GM18508 (cell line): ENCODE data around the gene ZNF655.
"Not testable (repeated sequence)": the region's sequence is repeated elsewhere in the genome, so short reads cannot be mapped to it uniquely, and the experiment has no call there.

Experiments
- ATAC-seq: cut with Tn5 transposase; IDR thresholded peaks from one replicate; pipeline ENCODE4 v1.9.1; 2021; ENCODE audit warnings: moderate number of reproducible peaks; ENCODE audit not compliant: insufficient read depth, unreplicated experiment

ZNF655 gene

DNA sequence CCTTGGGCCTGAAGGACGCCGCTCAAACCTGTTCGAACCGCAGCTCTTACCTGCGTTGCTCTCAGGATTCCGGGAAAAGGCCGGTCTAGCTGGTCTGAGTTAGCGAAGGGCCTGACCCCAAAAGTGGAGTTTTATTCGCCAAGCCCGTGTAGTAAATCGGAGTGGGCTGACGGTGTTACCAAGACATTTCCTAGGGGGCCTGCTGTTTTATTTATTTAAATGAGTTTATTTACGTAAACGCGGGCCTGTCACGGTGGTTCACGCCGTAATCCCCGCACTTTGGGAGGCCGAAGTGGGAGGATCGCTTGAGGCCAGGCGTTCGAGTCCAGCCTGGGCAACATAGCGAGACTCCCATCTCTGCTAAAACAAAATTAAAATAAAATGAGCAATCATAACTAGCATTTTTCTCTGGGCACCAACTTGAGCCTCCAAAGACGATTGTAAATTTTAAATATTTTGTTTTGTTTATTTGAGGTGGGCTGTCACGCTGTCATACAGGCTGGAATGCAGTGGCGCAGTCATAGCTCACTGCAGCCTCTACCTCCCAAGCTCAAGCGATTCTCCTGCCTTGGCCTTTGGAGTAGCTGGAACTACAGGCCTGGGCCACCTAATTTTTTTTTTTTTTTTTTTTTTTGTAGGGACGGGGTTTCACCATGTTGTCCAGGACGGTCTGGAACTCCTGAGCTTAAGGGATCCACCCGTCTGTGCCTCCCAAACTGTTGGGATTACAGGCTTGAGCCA, 903 bp downstream of the ZNF655 start:
- no peak for ATAC-seq

DNA sequence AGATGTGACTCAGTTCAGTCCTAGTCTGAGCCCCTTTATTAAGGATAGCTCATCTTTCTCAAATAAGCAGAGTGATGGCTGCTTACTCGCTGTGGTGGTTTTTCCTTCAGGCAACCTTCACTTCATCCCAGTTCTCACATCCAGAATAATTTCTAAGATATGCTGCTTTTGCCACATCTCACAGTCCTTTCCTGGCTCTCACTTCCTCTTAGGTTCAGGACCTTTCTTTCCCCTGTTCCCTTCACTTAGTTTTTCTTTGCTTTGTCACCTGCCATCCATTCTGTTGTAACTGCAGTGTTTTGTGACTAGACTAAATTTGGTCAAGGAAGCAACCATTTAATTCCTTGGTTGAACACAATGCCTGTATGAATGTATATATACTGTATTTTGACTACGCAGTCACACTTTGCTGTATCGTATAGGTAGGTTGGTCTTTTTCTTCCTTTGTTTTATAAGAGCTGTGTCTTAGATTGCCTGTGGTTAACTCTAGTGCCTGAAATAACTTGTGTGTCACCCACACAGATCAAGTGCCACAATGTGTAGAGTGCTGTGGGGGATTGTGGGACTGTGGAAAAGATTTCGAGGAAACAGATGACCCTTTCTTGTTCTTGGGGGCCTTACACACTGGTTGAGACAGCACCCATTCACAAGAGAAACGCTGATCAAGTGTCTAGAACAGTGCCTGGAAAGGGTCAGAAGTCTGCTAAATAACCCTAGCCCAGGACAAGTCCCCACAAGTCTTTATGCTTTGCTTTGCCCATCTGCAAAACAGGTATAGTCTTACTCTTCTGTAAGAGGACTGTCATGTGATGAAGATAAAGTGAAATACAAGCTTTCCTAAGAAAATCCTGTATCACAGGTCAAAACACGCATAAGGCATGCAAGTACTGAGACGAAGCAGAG, 2.6 kb downstream of the ZNF655 start:
- no peak for ATAC-seq

DNA sequence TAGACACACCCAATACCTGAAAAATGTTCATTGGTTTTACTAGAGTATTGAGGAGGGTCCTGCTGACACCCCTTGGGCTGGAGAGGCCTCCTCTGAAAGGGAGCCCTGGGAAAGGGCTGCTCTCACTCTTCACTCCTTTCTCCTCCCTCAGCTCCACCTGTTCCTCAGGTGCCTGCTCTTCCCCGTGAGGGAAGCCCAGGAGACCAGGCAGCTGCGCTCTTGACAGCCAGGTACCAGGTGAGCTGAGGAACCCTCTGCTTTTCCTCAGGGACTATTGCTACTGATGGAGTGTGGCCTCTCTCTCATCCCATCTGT, 3.3 kb downstream of the ZNF655 start:
- ATAC-seq = no peak

DNA sequence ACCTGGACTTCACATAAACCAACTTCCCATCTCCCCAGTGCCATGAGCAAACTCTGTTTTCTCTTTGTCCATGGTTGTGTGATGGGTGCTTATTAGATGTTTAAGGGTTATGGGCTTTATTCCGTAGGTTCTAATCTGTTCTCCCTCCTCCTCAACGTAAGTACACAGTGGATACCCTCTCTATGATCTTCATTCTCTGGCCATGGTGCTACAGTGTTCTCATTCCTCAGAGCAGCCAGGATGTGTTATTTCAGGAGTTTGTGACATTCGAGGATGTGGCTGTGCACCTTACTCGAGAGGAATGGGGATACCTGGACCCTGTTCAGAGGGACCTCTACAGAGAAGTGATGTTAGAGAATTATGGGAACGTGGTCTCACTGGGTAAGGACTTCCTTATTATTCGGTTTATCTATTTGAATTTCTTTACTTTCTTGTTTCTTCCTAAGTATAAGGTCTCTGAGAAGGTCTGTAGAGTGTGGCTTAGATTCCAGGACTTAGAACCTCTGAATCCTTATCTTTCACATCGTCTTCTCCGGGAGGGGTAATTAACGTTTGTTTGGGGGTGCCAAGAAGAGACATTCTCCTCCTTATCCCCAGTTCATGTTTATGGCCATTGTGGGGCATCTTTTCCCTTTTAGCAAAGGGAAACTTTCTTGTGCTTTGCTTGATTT, 3.8 kb downstream of the ZNF655 start:
- no peak for ATAC-seq

DNA sequence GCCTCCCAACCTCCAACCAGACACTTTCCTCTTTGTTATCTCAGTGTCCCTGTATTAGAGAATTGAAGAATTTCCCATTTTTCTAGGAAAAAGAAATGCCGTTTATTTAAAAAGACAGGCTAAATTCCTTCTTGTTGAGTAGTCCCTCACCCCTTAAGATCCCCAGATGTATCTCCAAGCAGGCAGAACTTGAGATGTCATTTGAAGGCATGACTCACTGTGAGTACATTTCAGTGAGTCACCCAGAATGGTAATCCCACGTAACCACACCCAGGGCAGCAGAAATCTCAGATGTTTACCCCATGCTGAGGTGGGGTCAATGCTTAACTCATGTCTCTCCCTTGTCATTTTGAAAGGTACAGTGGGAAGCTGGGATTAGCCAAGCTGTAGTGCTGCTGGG, 4.4 kb downstream of the ZNF655 start:
- ATAC-seq = no peak

- no peak for ATAC-seq
These were observed 5.2 kb downstream of the ZNF655 start for GRCh38 chr7:99563650-99564049.

GRCh38 chr7:99568770-99569169, 10.3 kb downstream of the ZNF655 start:
- not testable (repeated sequence) for ATAC-seq

- ATAC-seq = no peak
These were observed 13.3 kb downstream of the ZNF655 start for GRCh38 chr7:99571768-99572167.

DNA sequence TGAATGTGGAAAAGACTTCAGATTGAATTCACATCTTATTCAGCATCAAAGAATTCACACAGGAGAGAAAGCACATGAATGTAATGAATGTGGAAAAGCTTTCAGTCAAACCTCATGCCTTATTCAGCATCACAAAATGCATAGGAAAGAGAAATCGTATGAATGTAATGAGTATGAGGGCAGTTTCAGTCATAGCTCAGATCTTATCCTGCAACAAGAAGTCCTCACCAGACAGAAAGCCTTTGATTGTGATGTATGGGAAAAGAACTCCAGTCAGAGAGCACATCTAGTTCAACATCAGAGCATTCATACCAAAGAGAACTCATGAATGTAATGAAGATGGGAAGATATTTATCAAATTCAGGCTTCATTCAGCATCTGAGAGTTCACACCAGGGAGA, 14.8 kb downstream of the ZNF655 start:
- no peak for ATAC-seq

DNA sequence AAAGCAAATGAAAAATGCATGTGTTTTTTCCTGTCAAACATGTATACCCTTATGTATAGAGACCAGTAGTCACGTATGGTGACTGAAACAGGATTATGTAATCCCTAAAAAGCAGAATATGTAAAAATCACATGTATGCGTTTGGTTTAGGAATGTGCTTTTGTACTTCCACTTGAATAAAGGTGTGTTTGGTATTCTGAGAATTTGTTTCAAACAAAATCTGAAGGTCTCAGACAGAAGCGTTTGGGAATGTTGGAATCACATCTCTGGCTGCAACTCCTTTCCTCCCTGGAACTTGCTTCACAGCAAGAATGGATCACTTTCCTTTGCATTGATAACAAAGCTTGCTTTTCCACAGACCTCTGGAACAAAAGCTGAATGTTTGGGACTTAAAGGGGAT, 17.8 kb downstream of the ZNF655 start:
- no peak for ATAC-seq

GRCh38 chr7:99579281-99579955, 21.0 kb downstream of the ZNF655 start:
- ATAC-seq = no peak

DNA sequence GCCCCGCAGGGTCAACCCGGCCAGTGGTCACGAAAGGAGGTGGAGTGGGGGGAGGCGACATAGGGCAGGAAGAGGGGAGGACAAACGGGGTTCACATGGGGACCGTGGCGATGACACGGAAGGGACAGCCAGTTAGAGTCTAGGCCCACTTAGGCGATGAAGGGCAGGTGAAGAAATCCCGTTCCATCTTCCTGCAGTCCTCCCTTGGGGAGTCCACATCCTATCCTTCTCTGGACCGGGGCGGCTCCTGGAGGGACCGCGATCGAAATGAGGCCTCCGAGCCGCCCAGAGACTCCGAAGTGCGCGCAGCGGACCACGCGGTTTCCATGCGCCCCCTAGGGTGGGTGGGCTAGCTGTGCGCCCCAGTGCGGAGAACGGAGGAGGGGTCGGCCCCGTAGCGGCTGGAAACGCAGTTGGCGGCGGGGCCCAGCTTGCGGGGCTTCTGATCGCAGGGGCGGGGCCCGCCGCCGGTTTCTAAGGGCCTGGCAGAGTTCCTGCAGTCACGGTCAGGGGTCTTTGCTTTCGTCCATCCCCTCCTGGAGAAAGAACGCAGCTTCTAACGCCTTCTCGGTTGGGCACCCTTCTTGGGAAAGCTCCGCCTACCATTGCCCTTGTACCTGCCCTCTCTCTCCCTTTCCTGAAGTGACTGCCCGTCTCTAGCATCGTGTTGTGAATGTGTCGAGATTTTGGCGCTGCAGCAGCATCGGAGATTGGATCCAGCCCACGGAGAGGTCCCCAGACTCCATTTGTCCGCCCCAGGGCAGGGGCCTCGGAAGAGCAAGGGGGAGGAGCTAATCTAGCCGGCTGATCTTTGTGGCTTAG, 21.7 kb downstream of the ZNF655 start:
- no peak for ATAC-seq

- ATAC-seq = not testable (repeated sequence)
These were observed 22.4 kb downstream of the ZNF655 start for GRCh38 chr7:99580778-99581332.

- no peak for ATAC-seq
These were observed 30.4 kb downstream of the ZNF655 start for GRCh38 chr7:99588868-99589267.

- no peak for ATAC-seq
These were observed 36.7 kb downstream of the ZNF655 start for GRCh38 chr7:99594948-99595745.

GRCh38 chr7:99596408-99596955, 38.0 kb downstream of the ZNF655 start:
- ATAC-seq = no peak

GRCh38 chr7:99597762-99598501, 39.5 kb downstream of the ZNF655 start, which contains the start of gene TMEM225B:
Gene TMEM225B, plus strand, starts transcription at chr7:99598267. Its CDS starts 6,122 bp downstream, at chr7:99604389.
- ATAC-seq = no peak

- no peak for ATAC-seq
These were observed 41.4 kb downstream of the ZNF655 start for GRCh38 chr7:99599836-99600235.
